K562 (cell line): ENCODE measurements around the gene CAPN8. TPM values are rescaled to one million over a fixed set of nuclear protein-coding genes. Genes with fewer than 3 reads are reported as not detected.

Source experiments
- ARID3A ChIP-seq: IDR thresholded peaks from 2 replicates; pipeline ENCODE4 v1.6.1; 2012; ENCODE audit warnings: low read depth, low read length, improper control_type of control experiment, borderline replicate concordance
- DNMT1 ChIP-seq: fragments of 450-650 bp; IDR thresholded peaks from 2 replicates; pipeline ENCODE4 v1.6.1; 2016; ENCODE audit warnings: antibody characterized with exemption, mild to moderate bottlenecking
- ESRRB ChIP-seq: fragments of 250-450 bp; sonication (Bioruptor Pico); IDR thresholded peaks from 2 replicates; pipeline ENCODE4 v1.5.0; 2020; ENCODE audit warnings: mild to moderate bottlenecking, moderate library complexity, borderline replicate concordance
- GATAD2A ChIP-seq: fragments of 450-650 bp; IDR thresholded peaks from 2 replicates; pipeline ENCODE4 v1.6.1; 2017
- polyA plus RNA-seq, 8 experiments: library from polyadenylated mRNA; depleted of rRNA in 4 of 8; stranded (reverse) in 5 of 8; unstranded in 3 of 8; fragments of >200 nt; fragmentation: Nextera tagmentation in 2 of 8; fragmentation: Illumina TruSeq in 1 of 8; extraction: Ambion mirVana in 2 of 8; extraction: Trizol in 1 of 8; gene quantifications; 2 replicates each; pipeline versions ENCODE4 v1.2.1 to v1.2.3, GENCODE V29; 2011 to 2014; ENCODE audit warnings: inconsistent platforms in 1 of 8, missing spikeins in 1 of 8
- total RNA-seq, 7 experiments: library from RNA; depleted of rRNA in 6 of 7; stranded (reverse); fragments of >200 nt in 6 of 7; fragmentation: Illumina TruSeq in 2 of 7; extraction: Trizol in 2 of 7; gene quantifications; 2 replicates each; pipeline versions ENCODE4 v1.2.1 to v1.2.3, GENCODE V29; 2011 to 2021; ENCODE audit warnings: low replicate concordance in 1 of 7
- TF ChIP-seq, protein P1 (sequence below): fragments of 250-450 bp; sonication (Bioruptor Pico); IDR thresholded peaks from 2 replicates; pipeline ENCODE4 v1.8.0; 2022; ENCODE audit warnings: moderate library complexity, mild to moderate bottlenecking, inconsistent platforms
- TF ChIP-seq, protein P2 (sequence below): fragments of 250-450 bp; sonication (Bioruptor Pico); IDR thresholded peaks from 2 replicates; pipeline ENCODE4 v1.5.0; 2020; ENCODE audit warnings: mild to moderate bottlenecking, borderline replicate concordance

The CAPN8 gene
- total and polyA plus RNA-seq, 9 of the 15 experiments (the other 6 are each of a cell fraction or from before 2014, with no cell fraction given): 0.06 TPM; not detected in 8

DNA sequence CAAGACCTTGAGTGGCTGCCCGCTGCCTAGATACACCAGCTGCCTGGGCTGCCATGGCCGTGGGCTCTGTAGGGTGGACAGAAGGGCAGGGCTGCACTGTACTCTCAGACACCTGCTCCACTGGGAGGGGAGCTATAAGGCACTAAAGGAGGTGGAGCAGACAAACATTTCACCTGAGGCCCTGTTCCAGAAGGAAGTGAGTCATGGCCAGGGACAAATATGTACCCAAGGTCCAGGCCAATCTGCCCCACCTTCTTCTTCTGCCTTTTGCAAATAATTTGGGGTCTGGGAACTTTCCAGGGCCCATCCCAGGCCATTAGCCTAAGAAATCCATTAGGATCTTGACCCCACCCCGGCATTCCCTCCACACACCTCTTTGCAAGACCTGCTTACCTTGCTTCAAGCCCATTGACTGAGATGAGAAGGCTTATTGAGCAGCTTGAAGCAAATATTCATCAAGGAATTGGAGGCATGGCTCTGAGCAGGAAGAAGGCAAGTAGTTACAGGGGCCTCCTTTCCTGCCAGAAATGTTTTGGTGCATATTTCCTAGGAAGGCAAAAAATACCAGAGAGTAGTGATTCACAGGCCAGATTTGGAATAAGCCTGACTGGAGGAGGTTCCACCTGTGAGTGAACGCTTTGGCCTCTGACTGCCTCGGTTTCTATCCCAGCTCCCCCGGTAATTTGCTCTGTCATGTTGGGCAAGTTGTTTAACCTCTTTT, at the start of gene CAPN8 (continued):
- TF ChIP-seq GATAD2A (no peak), ARID3A (no peak), DNMT1 (no peak), ESRRB (CRISPR knock-in tag) (no peak)
- TF ChIP-seq, protein P1, sequence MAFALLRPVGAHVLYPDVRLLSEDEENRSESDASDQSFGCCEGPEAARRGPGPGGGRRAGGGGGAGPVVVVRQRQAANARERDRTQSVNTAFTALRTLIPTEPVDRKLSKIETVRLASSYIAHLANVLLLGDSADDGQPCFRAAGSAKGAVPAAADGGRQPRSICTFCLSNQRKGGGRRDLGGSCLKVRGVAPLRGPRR: no peak
- TF ChIP-seq, protein P2, sequence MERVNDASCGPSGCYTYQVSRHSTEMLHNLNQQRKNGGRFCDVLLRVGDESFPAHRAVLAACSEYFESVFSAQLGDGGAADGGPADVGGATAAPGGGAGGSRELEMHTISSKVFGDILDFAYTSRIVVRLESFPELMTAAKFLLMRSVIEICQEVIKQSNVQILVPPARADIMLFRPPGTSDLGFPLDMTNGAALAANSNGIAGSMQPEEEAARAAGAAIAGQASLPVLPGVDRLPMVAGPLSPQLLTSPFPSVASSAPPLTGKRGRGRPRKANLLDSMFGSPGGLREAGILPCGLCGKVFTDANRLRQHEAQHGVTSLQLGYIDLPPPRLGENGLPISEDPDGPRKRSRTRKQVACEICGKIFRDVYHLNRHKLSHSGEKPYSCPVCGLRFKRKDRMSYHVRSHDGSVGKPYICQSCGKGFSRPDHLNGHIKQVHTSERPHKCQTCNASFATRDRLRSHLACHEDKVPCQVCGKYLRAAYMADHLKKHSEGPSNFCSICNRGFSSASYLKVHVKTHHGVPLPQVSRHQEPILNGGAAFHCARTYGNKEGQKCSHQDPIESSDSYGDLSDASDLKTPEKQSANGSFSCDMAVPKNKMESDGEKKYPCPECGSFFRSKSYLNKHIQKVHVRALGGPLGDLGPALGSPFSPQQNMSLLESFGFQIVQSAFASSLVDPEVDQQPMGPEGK: no peak
